SK-N-MC (cell line): ENCODE results near the gene COL18A1.

Experiments used
- EZH2 ChIP-seq: fragments of 200-600 bp; sonication (generic); IDR thresholded peaks from one replicate; pipeline ENCODE4 v1.6.1; 2017; ENCODE audit warnings: antibody characterized with exemption
- POLR2AphosphoS5 ChIP-seq: IDR thresholded peaks from 2 replicates; pipeline ENCODE4 v1.6.1; 2012; ENCODE audit warnings: mild to moderate bottlenecking, low read depth, low read length, borderline replicate concordance

DNA sequence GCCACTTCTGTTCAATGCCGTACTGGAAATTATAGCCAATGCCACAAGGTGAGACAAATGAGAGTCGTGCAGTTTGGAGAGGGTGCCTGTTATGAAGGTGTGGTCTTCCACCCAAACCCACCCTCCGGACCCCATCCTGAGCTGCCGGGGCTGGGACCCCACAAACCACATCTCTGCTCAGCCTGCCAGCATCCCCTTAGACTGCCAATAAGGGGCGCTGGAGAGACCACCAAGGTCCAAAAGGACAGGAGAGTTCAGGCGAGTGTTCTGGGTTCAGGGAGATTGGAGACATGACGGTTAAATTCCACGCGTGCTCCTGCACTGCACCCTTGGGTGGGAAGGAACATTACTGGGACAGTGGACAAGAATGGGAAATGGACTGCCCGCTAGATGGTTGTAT, 48.7 kb upstream of the COL18A1 start:
- no peak for TF ChIP-seq EZH2
- no peak for TF ChIP-seq POLR2AphosphoS5
